HepG2 (cell line): ENCODE measurements around the gene PSD. TPM values are rescaled to one million over a fixed set of nuclear protein-coding genes. Genes with fewer than 3 reads are reported as not detected.
A peak's percentile ranks its signal among the peaks of the same experiment; 100 is the strongest.

Experiments used
- ELF4 ChIP-seq: sonication (generic); formaldehyde crosslinking; IDR thresholded peaks from 2 replicates; pipeline ENCODE4 v1.5.0; 2020; ENCODE audit warnings: missing genetic modification reagents, mild to moderate bottlenecking, moderate library complexity, borderline replicate concordance
- LCORL ChIP-seq, 2 experiments: fragments of 450-650 bp in 1 of 2; sonication (generic) in 1 of 2; formaldehyde crosslinking in 1 of 2; IDR thresholded peaks; 2 replicates each; pipeline versions ENCODE4 v1.5.0 to v1.6.1; 2017 to 2020; ENCODE audit warnings: antibody characterized with exemption in 1 of 2, missing genetic modification reagents in 1 of 2
- POLR2A ChIP-seq, 2 experiments: IDR thresholded peaks; 2 replicates each; pipeline ENCODE4 v1.6.1; 2011; ENCODE audit warnings: low read depth in 2 of 2, low read length in 2 of 2, mild to moderate bottlenecking in 1 of 2, moderate library complexity in 1 of 2; ENCODE audit not compliant: insufficient read depth in 1 of 2
- SMARCC2 ChIP-seq: fragments of 450-650 bp; IDR thresholded peaks from 2 replicates; pipeline ENCODE4 v1.6.1; 2017; ENCODE audit warnings: antibody characterized with exemption, mild to moderate bottlenecking
- TERF1 ChIP-seq: sonication (generic); formaldehyde crosslinking; IDR thresholded peaks from 2 replicates; pipeline ENCODE4 v1.8.0; 2022; ENCODE audit warnings: mild to moderate bottlenecking, missing genetic modification reagents, moderate library complexity
- TP53 ChIP-seq: sonication (generic); formaldehyde crosslinking; conservative IDR thresholded peaks from 2 replicates; pipeline ENCODE4 v1.4.0; 2020; ENCODE audit warnings: missing genetic modification reagents
- ZBTB20 ChIP-seq: sonication (generic); formaldehyde crosslinking; IDR thresholded peaks from 2 replicates; pipeline ENCODE4 v1.8.1; 2023; ENCODE audit warnings: missing genetic modification reagents, low read depth, mild to moderate bottlenecking, borderline replicate concordance
- ZBTB34 ChIP-seq: sonication (generic); formaldehyde crosslinking; IDR thresholded peaks from 2 replicates; pipeline ENCODE4 v1.8.0; 2022; ENCODE audit warnings: mild to moderate bottlenecking, missing genetic modification reagents
- ZC3H13 ChIP-seq: sonication (generic); formaldehyde crosslinking; IDR thresholded peaks from 2 replicates; pipeline ENCODE4 v1.8.1; 2023; ENCODE audit warnings: mild to moderate bottlenecking, missing genetic modification reagents, moderate library complexity
- ZNF205 ChIP-seq: IDR thresholded peaks from 2 replicates; pipeline ENCODE4 v1.6.1; 2018; ENCODE audit warnings: missing biosample characterization, missing genetic modification reagents
- ZNF382 ChIP-seq: sonication (generic); formaldehyde crosslinking; IDR thresholded peaks from 2 replicates; pipeline ENCODE4 v1.5.0; 2020; ENCODE audit warnings: missing genetic modification reagents, mild to moderate bottlenecking, borderline replicate concordance
- ZNF615 ChIP-seq: sonication (generic); formaldehyde crosslinking; IDR thresholded peaks from 2 replicates; pipeline ENCODE4 v1.5.0; 2020; ENCODE audit warnings: mild to moderate bottlenecking, missing genetic modification reagents, borderline replicate concordance
- ZNF75D ChIP-seq: sonication (generic); formaldehyde crosslinking; IDR thresholded peaks from 2 replicates; pipeline ENCODE4 v1.8.1; 2023; ENCODE audit warnings: missing genetic modification reagents, mild to moderate bottlenecking, borderline replicate concordance
- ZNF761 ChIP-seq: sonication (generic); formaldehyde crosslinking; conservative IDR thresholded peaks from 2 replicates; pipeline ENCODE4 v1.4.0; 2020; ENCODE audit warnings: mild to moderate bottlenecking, missing genetic modification reagents
- ZUFSP ChIP-seq: sonication (generic); formaldehyde crosslinking; IDR thresholded peaks from 2 replicates; pipeline ENCODE4 v1.9.0; 2021; ENCODE audit warnings: missing genetic modification reagents, mild to moderate bottlenecking, borderline replicate concordance
- polyA plus RNA-seq, 8 experiments: library from polyadenylated mRNA; depleted of rRNA in 3 of 8; stranded (reverse) in 7 of 8; unstranded in 1 of 8; fragments of >200 nt; fragmentation: Illumina TruSeq in 4 of 8; extraction: Trizol in 4 of 8; gene quantifications; 2 replicates each; pipeline versions ENCODE4 v1.2.1 to v1.2.3, GENCODE V29; 2011 to 2016; ENCODE audit warnings: low read depth in 4 of 8, missing spikeins in 1 of 8, mixed read lengths in 1 of 8; ENCODE audit not compliant: insufficient read depth in 1 of 8
- total RNA-seq, 5 experiments: library from RNA; depleted of rRNA; stranded (reverse); fragments of >200 nt; fragmentation: Illumina TruSeq; extraction: Trizol; gene quantifications; 2 replicates each; pipeline ENCODE4 v1.2.3, GENCODE V29; 2016; ENCODE audit warnings: low read depth in 1 of 5
- TF ChIP-seq, protein P1 (sequence below): sonication (generic); formaldehyde crosslinking; IDR thresholded peaks from 2 replicates; pipeline ENCODE4 v1.9.0; 2021; ENCODE audit warnings: missing genetic modification reagents, borderline replicate concordance
- TF ChIP-seq, protein P2 (sequence below): sonication (generic); formaldehyde crosslinking; IDR thresholded peaks from 2 replicates; pipeline ENCODE4 v1.4.0; 2020; ENCODE audit warnings: low read depth, mild to moderate bottlenecking, missing genetic modification reagents

The PSD gene
- total and polyA plus RNA-seq, 2 of the 13 experiments (the other 11 are each of a cell fraction or from before 2014, with no cell fraction given), result 0.35 to 0.58 TPM

GRCh38 chr10:102399217-102400021 lies 19.2 kb downstream of the PSD start (continued):
- no peak for TF ChIP-seq SMARCC2
- TF ChIP-seq TP53 (CRISPR knock-in tag), result no peak
- TF ChIP-seq TERF1 (CRISPR knock-in tag), result no peak
- peak; percentile 90; the same call in 1 of the 2 replicates for TF ChIP-seq ZNF205 (CRISPR knock-in tag)
- peak in 1 of 2 experiments; percentile 62; a peak in 1 of 4 replicates for TF ChIP-seq POLR2A (IDR thresholded peaks at IDR 0.05; ENCODE audit: insufficient read depth in 1 of 2, low read depth in 2 of 2, low read length in 2 of 2)
- peak; percentile 82 for TF ChIP-seq ZC3H13 (CRISPR knock-in tag)
- TF ChIP-seq ZNF382 (CRISPR knock-in tag), result no peak
- TF ChIP-seq ZNF615, result no peak
- TF ChIP-seq ZNF761 (CRISPR knock-in tag), result no peak
- no peak for TF ChIP-seq ZUFSP (CRISPR knock-in tag)
- TF ChIP-seq, protein P1, sequence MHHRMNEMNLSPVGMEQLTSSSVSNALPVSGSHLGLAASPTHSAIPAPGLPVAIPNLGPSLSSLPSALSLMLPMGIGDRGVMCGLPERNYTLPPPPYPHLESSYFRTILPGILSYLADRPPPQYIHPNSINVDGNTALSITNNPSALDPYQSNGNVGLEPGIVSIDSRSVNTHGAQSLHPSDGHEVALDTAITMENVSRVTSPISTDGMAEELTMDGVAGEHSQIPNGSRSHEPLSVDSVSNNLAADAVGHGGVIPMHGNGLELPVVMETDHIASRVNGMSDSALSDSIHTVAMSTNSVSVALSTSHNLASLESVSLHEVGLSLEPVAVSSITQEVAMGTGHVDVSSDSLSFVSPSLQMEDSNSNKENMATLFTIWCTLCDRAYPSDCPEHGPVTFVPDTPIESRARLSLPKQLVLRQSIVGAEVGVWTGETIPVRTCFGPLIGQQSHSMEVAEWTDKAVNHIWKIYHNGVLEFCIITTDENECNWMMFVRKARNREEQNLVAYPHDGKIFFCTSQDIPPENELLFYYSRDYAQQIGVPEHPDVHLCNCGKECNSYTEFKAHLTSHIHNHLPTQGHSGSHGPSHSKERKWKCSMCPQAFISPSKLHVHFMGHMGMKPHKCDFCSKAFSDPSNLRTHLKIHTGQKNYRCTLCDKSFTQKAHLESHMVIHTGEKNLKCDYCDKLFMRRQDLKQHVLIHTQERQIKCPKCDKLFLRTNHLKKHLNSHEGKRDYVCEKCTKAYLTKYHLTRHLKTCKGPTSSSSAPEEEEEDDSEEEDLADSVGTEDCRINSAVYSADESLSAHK, result no peak
- TF ChIP-seq LCORL (IDR thresholded peaks at IDR 0.05), result no peak
- TF ChIP-seq LCORL (CRISPR knock-in tag; IDR thresholded peaks at IDR 0.05), result peak; percentile 90
- TF ChIP-seq ZNF75D, result no peak
- TF ChIP-seq ZBTB20, result no peak
- no peak for TF ChIP-seq ZBTB34
- peak; percentile 35; the same call in 1 of the 2 replicates for TF ChIP-seq ELF4 (CRISPR knock-in tag)
- TF ChIP-seq, protein P2, sequence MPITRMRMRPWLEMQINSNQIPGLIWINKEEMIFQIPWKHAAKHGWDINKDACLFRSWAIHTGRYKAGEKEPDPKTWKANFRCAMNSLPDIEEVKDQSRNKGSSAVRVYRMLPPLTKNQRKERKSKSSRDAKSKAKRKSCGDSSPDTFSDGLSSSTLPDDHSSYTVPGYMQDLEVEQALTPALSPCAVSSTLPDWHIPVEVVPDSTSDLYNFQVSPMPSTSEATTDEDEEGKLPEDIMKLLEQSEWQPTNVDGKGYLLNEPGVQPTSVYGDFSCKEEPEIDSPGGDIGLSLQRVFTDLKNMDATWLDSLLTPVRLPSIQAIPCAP (CRISPR knock-in tag), result no peak
